ENCODE measurements around the gene MAN1B1.

DNA sequence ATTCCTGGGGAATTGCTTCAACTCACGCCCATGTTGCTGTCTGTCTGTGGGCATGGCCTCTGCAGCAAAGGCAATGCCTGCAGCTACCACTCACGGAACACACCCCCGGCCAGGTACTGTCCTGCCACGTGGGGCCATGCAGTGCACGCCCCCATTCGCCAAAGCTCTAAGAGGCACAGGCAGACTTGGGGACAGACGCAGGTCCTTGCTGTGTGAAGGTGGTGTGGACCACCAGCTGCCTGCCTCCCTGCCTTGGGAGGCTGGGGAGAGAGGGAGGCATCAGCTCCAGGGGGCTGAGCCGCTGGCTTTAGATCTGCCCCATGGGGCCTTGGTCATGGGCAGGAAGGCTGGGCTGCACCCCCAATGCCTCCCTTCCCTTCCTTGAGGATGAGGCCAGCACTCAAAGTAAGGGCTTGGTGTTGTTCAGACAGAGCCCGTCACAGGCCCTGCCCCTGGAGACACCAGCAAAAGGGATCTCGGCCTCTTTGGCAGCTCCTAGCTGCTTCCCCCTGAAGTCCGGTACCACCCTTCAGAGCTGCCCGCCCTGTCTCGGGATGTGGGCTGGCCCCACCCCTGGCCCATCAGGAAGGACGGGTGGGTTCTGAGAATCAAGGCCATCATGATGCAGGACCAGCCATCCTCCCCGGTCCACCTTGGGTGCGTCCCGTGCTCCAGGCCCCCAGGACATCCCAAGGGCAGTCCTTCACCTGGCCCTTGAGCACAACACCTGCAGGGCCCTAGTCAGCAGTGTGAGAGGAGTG lies 54.4 kb downstream of the MAN1B1 start:
- TF ChIP-seq POLR2A (IDR thresholded peaks at IDR 0.05): no peak
- TF ChIP-seq, protein P1, sequence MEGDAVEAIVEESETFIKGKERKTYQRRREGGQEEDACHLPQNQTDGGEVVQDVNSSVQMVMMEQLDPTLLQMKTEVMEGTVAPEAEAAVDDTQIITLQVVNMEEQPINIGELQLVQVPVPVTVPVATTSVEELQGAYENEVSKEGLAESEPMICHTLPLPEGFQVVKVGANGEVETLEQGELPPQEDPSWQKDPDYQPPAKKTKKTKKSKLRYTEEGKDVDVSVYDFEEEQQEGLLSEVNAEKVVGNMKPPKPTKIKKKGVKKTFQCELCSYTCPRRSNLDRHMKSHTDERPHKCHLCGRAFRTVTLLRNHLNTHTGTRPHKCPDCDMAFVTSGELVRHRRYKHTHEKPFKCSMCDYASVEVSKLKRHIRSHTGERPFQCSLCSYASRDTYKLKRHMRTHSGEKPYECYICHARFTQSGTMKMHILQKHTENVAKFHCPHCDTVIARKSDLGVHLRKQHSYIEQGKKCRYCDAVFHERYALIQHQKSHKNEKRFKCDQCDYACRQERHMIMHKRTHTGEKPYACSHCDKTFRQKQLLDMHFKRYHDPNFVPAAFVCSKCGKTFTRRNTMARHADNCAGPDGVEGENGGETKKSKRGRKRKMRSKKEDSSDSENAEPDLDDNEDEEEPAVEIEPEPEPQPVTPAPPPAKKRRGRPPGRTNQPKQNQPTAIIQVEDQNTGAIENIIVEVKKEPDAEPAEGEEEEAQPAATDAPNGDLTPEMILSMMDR (IDR thresholded peaks at IDR 0.05): no peak

Data from lower leg skin (tissue), 3 donors.